ENCODE data around the gene ZNF664. TPM values are rescaled to one million over a fixed set of nuclear protein-coding genes. Genes with fewer than 3 reads are reported as not detected.

Gene ZNF664
- total and polyA plus RNA-seq, 8 donors: 16.5 to 224 (median 59.3) TPM

GRCh38 chr12:123948796-123949769 lies 23.9 kb upstream of the ZNF664 start:
- TF ChIP-seq EP300 (IDR thresholded peaks at IDR 0.05) (no peak), POLR2AphosphoS5 (IDR thresholded peaks at IDR 0.05) (no peak), POLR2A (IDR thresholded peaks at IDR 0.05) (no peak)
- no peak for DNase-seq
- Histone ChIP-seq H3K4me1 (peaks cover 10 to 52% (median 26%) of the 10 kb centered on the region in 4 donors), H3K4me3 (no peak overlapping the region), H3K9me3 (no peaks in the 10 kb centered on the region), H3K27me3 (no peaks in the 10 kb centered on the region), H3K36me3 (peaks cover 3 to 30% (median 16%) of the 10 kb centered on the region in 4 donors), H3K27ac (no peak overlapping the region)
- intact Hi-C loops (cut with DNase I; ENCODE audit: low total_unique reads): no loop called here
- WGBS, 5 donors: 73 to 81% (median 76%) methylated on average over 19 of the region's 19 CpGs

- Histone ChIP-seq H3K9me3 (no peaks in the 10 kb centered on the region), H3K36me3 (peaks cover 3 to 23% (median 9%) of the 10 kb centered on the region in 4 donors), H3K27me3 (no peaks in the 10 kb centered on the region), H3K4me1 (peaks cover 10 to 52% (median 26%) of the 10 kb centered on the region in 4 donors), H3K27ac (no peak overlapping the region), H3K4me3 (no peak overlapping the region)
- TF ChIP-seq EP300 (IDR thresholded peaks at IDR 0.05): no peak
- no peak for TF ChIP-seq CTCF (IDR thresholded peaks at IDR 0.05)
- TF ChIP-seq POLR2AphosphoS5 (IDR thresholded peaks at IDR 0.05): no peak
- no peak for TF ChIP-seq POLR2A (IDR thresholded peaks at IDR 0.05)
- WGBS, 5 donors: 93 to 96% (median 95%) methylated on average over 15 of the region's 15 CpGs
- intact Hi-C loops (cut with DNase I; ENCODE audit: low total_unique reads): no loop called here
- DNase-seq: no peak
Measured at GRCh38 chr12:123949770-123950165, 23.2 kb upstream of the ZNF664 start.

- no peak for DNase-seq
- WGBS, 5 donors: 90 to 94% (median 91%) methylated on average over 15 of the region's 15 CpGs
- H3K36me3 ChIP-seq: peaks cover 0 to 13% (median 2%) of the 10 kb centered on the region in 4 donors
- intact Hi-C loops (cut with DNase I; ENCODE audit: low total_unique reads): no loop called here
- no peaks in the 10 kb centered on the region for H3K27me3 ChIP-seq
- TF ChIP-seq POLR2A (IDR thresholded peaks at IDR 0.05) (no peak), CTCF (IDR thresholded peaks at IDR 0.05) (no peak), POLR2AphosphoS5 (IDR thresholded peaks at IDR 0.05) (no peak), EP300 (IDR thresholded peaks at IDR 0.05) (no peak)
- no peak overlapping the region for H3K27ac ChIP-seq
- H3K9me3 ChIP-seq: no peaks in the 10 kb centered on the region
- peaks cover 10 to 52% (median 26%) of the 10 kb centered on the region in 4 donors for H3K4me1 ChIP-seq
- H3K4me3 ChIP-seq: no peak overlapping the region
Measured at GRCh38 chr12:123950476-123951349, 22.3 kb upstream of the ZNF664 start.

GRCh38 chr12:123951467-123951866 lies 21.5 kb upstream of the ZNF664 start:
- Histone ChIP-seq H3K4me1 (peaks cover 10 to 52% (median 26%) of the 10 kb centered on the region in 4 donors), H3K9me3 (no peaks in the 10 kb centered on the region), H3K27me3 (no peaks in the 10 kb centered on the region), H3K36me3 (peaks cover 0 to 8% (median 1%) of the 10 kb centered on the region in 4 donors), H3K4me3 (no peak overlapping the region), H3K27ac (no peak overlapping the region)
- intact Hi-C loops (cut with DNase I; ENCODE audit: low total_unique reads): no loop called here
- no peak for TF ChIP-seq POLR2AphosphoS5 (IDR thresholded peaks at IDR 0.05)
- no peak for TF ChIP-seq EP300 (IDR thresholded peaks at IDR 0.05)
- no peak for TF ChIP-seq CTCF (IDR thresholded peaks at IDR 0.05)
- no peak for TF ChIP-seq POLR2A (IDR thresholded peaks at IDR 0.05)
- WGBS, 5 donors: 68 to 80% (median 78%) methylated on average over 4 of the region's 4 CpGs
- DNase-seq: no peak
